Kasumi-1 (cell line): ENCODE measurements around the gene SASH1.

Experiments used
- DNase-seq, 2 experiments: peaks; one replicate each; lab custom pipeline; 2025; lab: John Stamatoyannopoulos, UW

SASH1 gene

GRCh38 chr6:148523048-148523447 lies 180.4 kb downstream of the SASH1 start:
- no peak for DNase-seq

GRCh38 chr6:148523551-148523950 lies 180.9 kb downstream of the SASH1 start:
- no peak for DNase-seq

- no peak for DNase-seq
Measured at GRCh38 chr6:148524471-148524882, 181.8 kb downstream of the SASH1 start.

GRCh38 chr6:148524976-148525375 lies 182.3 kb downstream of the SASH1 start:
- DNase-seq: no peak

DNA sequence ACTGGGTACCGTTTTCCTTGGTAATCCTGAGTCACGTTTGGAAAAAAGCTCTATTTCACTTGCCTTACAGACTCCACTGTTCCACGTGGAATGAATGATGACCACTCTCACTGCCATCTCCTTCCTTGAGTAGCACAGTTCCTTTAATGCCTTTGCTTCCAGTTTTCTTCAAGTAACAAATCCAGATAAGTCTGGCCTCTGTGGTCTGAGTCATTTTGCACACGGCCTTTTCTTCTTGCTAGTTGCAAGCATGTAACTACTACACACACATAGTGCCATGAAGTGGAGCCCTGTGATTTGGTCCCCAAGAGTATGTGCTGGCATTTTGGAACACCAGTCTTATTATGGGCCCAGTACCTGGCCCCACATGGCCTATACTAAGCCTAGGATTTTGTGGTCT lies 182.8 kb downstream of the SASH1 start:
- DNase-seq: no peak

DNA sequence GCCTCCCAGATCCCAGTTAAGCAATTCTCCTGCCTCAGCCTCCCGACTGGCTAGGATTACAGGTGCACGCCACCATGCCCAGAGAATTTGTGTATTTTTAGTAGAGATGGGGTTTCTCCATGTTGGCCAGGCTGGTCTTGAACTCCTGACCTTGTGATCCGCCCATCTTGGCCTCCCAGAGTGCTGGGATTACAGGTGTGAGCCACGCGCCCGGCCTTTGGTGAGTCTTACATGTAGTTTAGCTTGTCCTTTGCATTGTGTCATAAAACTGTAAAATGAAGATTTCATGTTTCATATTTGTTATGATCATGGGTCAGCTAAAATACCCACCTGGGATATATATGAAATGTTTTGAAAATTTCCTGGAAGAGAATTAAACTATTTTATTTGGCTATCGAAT lies 183.5 kb downstream of the SASH1 start:
- DNase-seq: no peak

- DNase-seq: no peak
Measured at GRCh38 chr6:148528292-148528691, 185.7 kb downstream of the SASH1 start.

GRCh38 chr6:148529010-148529409 lies 186.4 kb downstream of the SASH1 start:
- DNase-seq: no peak

DNA sequence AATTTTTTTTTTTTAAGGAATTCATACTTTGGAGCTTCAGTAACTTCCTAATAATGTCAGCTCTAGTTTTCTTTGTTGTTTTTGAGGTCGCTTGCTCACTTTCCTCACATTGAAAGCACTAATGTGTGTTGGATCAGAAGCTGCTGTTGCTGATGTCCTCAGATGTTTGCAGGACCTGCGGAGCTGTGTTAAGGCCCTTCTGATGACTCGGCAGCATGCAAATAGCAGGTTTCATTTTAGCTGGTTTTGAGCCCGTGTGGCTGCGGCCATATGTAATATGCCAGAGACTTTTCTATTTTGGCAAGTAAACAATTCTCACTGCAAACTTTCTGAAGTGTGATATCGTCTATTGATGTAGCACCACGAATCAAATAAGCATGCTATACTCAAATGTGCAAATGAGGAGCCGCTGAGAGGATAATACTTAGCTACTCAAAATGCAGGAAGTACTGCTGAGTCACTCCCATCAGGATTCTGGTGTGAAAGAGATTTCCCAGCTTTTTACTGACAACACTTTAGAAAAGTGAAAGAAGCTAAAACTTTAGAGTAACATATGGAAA lies 187.8 kb downstream of the SASH1 start:
- no peak for DNase-seq

- DNase-seq: no peak
Measured at GRCh38 chr6:148530976-148531375, 188.3 kb downstream of the SASH1 start.

DNA sequence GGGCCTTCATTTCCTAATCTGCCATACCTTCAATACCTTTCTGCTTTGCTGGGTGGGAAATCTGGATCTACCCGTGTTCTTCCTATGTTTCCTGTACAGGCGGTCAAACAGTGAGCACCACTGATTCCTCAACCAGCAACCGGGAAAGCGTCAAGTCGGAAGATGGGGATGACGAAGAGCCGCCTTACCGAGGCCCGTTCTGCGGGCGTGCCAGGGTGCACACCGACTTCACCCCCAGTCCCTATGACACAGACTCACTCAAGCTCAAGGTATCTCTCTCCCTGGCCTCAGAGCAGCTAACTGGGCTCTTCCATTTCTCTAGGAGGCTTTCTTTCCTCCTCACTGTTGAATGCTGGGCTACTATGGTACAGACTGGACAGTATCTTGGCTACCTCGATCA lies 190.1 kb downstream of the SASH1 start:
- no peak for DNase-seq

- DNase-seq: no peak
Measured at GRCh38 chr6:148533309-148534107, 190.9 kb downstream of the SASH1 start.

DNA sequence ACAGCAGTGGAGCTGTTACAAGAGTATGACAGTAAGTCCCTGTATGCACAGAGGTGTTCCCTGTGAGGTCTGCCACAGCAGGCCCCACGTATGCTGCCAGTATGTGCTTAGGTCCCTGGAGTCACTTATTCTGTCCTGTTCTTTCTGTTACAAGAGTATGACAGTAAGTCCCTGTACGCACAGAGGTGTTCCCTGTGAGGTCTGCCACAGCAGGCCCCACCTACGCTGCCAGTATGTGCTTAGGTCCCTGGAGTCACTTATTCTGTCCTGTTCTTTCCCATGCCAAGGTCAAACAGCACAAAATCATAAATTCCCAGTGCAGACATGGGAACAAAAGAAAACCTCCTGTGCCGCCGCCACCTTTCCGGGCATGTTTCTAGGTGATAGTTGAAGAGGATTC lies 192.2 kb downstream of the SASH1 start:
- no peak for DNase-seq

GRCh38 chr6:148535381-148535780 lies 192.7 kb downstream of the SASH1 start:
- no peak for DNase-seq

DNA sequence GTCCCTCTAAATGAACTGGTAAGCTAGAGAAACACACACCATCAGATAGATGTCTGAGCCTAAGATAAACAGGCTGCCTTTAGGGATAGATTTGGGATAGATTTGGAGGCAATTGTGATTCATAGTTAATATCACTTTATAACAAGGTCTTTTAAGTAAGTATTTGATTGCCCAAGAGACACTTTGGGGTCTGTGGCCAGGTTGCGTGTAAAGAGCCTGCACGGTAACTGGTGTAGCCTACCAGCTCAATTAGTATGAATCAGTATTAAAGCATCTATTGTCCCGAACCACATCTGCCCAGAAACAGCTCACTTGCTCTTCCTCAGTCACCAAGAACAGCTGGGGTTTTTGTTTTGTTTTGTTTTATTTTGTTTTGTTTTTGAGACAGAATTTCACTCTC lies 193.3 kb downstream of the SASH1 start:
- DNase-seq: no peak

DNA sequence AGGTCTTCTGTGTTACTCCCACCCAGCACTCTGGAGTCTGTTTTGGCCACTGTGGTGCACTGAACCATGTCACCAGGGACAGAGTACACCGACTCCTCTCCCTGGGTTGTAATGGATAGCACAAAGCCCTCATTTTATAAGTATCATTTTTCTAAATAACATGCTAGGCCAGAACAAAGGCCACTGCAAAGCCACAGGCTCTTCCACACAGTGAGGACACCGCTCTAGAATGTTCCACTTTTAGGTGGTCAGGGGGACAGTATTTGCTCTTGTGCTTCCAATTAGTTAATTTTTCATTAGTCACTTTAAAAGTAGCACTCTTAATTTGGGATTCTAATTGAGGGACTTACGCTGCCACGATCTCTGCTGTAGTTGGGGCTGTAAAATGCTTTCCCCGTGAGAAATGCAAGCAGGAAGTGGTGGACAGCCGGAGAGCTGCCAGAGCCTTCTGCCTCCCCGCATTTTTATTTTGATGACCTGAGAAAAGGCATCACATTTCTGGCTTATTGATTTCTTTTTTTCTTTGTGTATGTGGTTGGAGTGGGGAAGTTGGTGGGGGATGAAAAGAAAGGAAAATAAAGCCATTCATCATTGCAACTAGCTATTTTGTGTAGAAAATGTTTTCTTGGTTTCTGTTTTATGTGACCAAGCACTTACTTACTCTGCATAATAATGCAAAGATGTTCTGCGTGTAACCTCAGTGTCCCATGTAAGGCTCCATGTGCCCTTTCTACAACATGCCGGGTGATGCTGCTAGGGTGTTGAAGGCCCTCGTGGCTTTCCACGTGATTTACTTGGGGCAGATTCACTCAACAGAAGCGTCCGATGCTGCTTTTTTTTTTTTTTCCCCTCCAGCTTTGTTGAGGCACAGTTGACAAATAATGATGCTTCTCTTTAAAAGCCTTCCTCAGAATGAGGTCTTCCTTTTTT lies 195.9 kb downstream of the SASH1 start:
- no peak for DNase-seq

- no peak for DNase-seq
Measured at GRCh38 chr6:148543540-148543939, 200.9 kb downstream of the SASH1 start.

DNA sequence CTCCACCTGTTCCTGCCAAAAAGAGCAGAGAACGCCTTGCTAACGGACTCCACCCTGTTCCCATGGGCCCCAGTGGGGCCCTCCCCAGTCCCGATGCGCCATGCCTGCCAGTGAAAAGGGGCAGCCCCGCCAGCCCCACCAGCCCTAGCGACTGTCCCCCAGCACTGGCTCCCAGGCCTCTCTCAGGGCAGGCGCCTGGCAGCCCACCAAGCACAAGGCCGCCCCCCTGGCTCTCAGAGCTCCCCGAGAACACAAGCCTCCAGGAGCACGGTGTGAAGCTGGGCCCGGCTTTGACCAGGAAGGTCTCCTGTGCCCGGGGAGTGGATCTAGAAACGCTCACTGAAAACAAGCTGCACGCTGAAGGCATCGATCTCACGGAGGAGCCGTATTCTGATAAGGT lies 201.8 kb downstream of the SASH1 start:
- DNase-seq: no peak

GRCh38 chr6:148545901-148546300 lies 203.3 kb downstream of the SASH1 start:
- no peak for DNase-seq

DNA sequence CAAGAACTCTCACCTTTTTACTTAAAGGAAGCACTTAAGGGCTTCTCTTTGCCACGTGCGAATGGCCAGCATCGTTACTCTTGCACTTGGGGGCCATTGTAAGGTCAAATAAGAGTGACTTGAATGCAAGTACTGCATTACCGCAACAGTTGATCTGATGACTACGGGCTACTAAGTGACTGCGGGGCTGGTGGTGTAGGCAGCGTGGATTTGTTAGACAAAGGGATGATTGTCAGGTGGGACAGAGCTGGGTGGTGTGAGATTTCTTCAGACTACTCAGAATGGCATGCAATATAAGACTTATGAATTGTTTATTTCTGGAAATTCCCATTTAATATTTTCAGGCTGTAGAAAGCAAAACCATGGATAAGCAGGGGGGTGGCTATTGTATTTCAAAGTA lies 204.5 kb downstream of the SASH1 start:
- no peak for DNase-seq

DNA sequence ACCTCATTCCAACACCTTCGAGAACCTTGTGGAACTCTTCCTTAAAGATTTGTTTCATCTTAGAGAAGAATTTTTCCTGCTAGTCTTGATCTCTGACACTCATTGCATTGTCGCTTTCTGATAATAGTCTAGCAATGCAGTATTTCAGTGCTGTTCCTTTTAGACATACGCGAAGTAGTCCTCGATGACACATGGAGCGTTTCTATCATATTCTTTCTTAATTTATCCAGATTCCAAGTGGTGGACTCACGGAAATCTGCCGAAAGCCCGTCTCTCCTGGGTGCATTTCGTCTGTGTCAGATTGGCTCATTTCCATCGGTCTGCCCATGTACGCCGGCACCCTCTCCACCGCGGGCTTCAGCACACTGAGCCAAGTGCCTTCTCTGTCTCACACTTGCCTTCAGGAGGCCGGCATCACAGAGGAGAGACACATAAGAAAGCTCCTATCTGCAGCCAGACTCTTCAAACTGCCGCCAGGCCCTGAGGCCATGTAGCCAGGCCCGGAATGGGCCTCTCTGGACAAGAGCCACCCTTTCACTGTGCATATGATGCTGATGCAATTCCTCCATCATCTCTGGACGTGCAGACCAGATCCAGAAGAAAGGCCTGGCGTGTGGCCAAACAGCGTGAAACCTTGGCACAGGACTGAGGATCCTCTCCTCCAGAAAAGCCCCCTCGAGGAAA lies 205.6 kb downstream of the SASH1 start:
- no peak for DNase-seq

GRCh38 chr6:148548749-148549140 lies 206.1 kb downstream of the SASH1 start:
- no peak for DNase-seq
